ENCODE results near the gene GABRB1. TPM values are rescaled to one million over a fixed set of nuclear protein-coding genes. Genes with fewer than 3 reads are reported as not detected.

Gene GABRB1
- total and polyA plus RNA-seq, 2 donors (not counting 3 experiments of a cell fraction or from before 2014, with no cell fraction given) = not detected

GRCh38 chr4:47050761-47051725, 19.7 kb downstream of the GABRB1 start:
- DNase-seq (ENCODE audit: low read depth, low spot score) = peak; percentile 21
- ChIA-PET CTCF (no interaction called here), POLR2A (no interaction called here)
- no TSS peak for BruUV-seq (replicated peaks)
- no peaks in the 10 kb centered on the region for H3K4me1 ChIP-seq (ENCODE audit: control insufficient read depth, extremely low read depth, insufficient read depth, low read length)
- no peak overlapping the region for H2AFZ ChIP-seq (ENCODE audit: low read depth, low read length)
- no peaks in the 10 kb centered on the region for H3K79me2 ChIP-seq (ENCODE audit: control insufficient read depth, insufficient read depth, low read length)
- no peak overlapping the region for H3K4me2 ChIP-seq (ENCODE audit: insufficient read depth, low read length)
- peaks cover 3 to 9% of the 10 kb centered on the region in 2 experiments for H3K27me3 ChIP-seq (ENCODE audit: control insufficient read depth in 2 of 2, insufficient read depth in 2 of 2, low read length in 2 of 2)
- H3K9me1 ChIP-seq (replicated peaks; ENCODE audit: control insufficient read depth, extremely low read depth, insufficient read depth, low read length) = no peaks in the 10 kb centered on the region
- intact Hi-C loops (cut with micrococcal nuclease) (no loop called here), dilution Hi-C loops (cut with MboI; ENCODE audit: extremely low pct_ligation_motif_present, low sequenced_read_pairs) (no loop called here)
- no peak for FAIRE-seq
- no peaks in the 10 kb centered on the region for H3K9me3 ChIP-seq (replicated peaks; ENCODE audit: control insufficient read depth, insufficient read depth, low read length)
- no peaks in the 10 kb centered on the region for H3K36me3 ChIP-seq (ENCODE audit: control insufficient read depth in 2 of 2, extremely low read depth in 1 of 2, insufficient read depth in 2 of 2, low read length in 2 of 2)
- H3K9ac ChIP-seq (replicated peaks; ENCODE audit: extremely low read depth, insufficient read depth, low read length) = no peak overlapping the region
- TF ChIP-seq GATA2 (IDR thresholded peaks at IDR 0.05; ENCODE audit: insufficient read depth, insufficient read length, low read depth, low read length) (no peak), JUN (IDR thresholded peaks at IDR 0.05; ENCODE audit: borderline replicate concordance, insufficient read depth, insufficient read length, low read depth) (no peak), MYC (IDR thresholded peaks at IDR 0.05; ENCODE audit: low read depth, low read length) (no peak)
- no peak overlapping the region for H3K4me3 ChIP-seq (replicated peaks in 1 of 3; ENCODE audit: insufficient read depth in 1 of 3, low read depth in 1 of 3, low read length in 3 of 3)
- H4K20me1 ChIP-seq (replicated peaks; ENCODE audit: control insufficient read depth, extremely low read depth, insufficient read depth, low read length) = no peaks in the 10 kb centered on the region
- no peak overlapping the region for H3K27ac ChIP-seq (ENCODE audit: insufficient read depth, low read depth, low read length)

- no peaks in the 10 kb centered on the region for H3K4me1 ChIP-seq (ENCODE audit: control insufficient read depth, extremely low read depth, insufficient read depth, low read length)
- no peaks in the 10 kb centered on the region for H3K79me2 ChIP-seq (ENCODE audit: control insufficient read depth, insufficient read depth, low read length)
- DNase-seq (ENCODE audit: low read depth, low spot score) (no peak), FAIRE-seq (no peak)
- no peak overlapping the region for H2AFZ ChIP-seq (ENCODE audit: low read depth, low read length)
- no peak overlapping the region for H3K27ac ChIP-seq (ENCODE audit: insufficient read depth, low read depth, low read length)
- no TSS peak for BruUV-seq (replicated peaks)
- H3K4me3 ChIP-seq (replicated peaks in 1 of 3; ENCODE audit: insufficient read depth in 1 of 3, low read depth in 1 of 3, low read length in 3 of 3) = no peak overlapping the region
- dilution Hi-C loops (cut with MboI; ENCODE audit: extremely low pct_ligation_motif_present, low sequenced_read_pairs) (no loop called here), intact Hi-C loops (cut with micrococcal nuclease) (no loop called here)
- CTCF ChIA-PET = interaction anchor here (1.4 kb wide), 1 partner anchor 69 kb away, joined by 3 read pairs; no protein-coding TSS in a partner anchor
- no peaks in the 10 kb centered on the region for H3K9me3 ChIP-seq (replicated peaks; ENCODE audit: control insufficient read depth, insufficient read depth, low read length)
- H3K4me2 ChIP-seq (ENCODE audit: insufficient read depth, low read length) = no peak overlapping the region
- H3K27me3 ChIP-seq (ENCODE audit: control insufficient read depth in 2 of 2, insufficient read depth in 2 of 2, low read length in 2 of 2) = peaks cover 3 to 9% of the 10 kb centered on the region in 2 experiments
- no peak overlapping the region for H3K9ac ChIP-seq (replicated peaks; ENCODE audit: extremely low read depth, insufficient read depth, low read length)
- H3K36me3 ChIP-seq (ENCODE audit: control insufficient read depth in 2 of 2, extremely low read depth in 1 of 2, insufficient read depth in 2 of 2, low read length in 2 of 2) = no peaks in the 10 kb centered on the region
- no peaks in the 10 kb centered on the region for H4K20me1 ChIP-seq (replicated peaks; ENCODE audit: control insufficient read depth, extremely low read depth, insufficient read depth, low read length)
- POLR2A ChIA-PET = no interaction called here
- H3K9me1 ChIP-seq (replicated peaks; ENCODE audit: control insufficient read depth, extremely low read depth, insufficient read depth, low read length) = no peaks in the 10 kb centered on the region
- no peak for TF ChIP-seq FOS (IDR thresholded peaks at IDR 0.05; ENCODE audit: borderline replicate concordance, insufficient read depth, low read length)
- TF ChIP-seq POLR2AphosphoS5 (IDR thresholded peaks at IDR 0.05; ENCODE audit: insufficient read depth, low read depth, low read length) = no peak
- TF ChIP-seq CTCF (IDR thresholded peaks at IDR 0.05; ENCODE audit: extremely low read depth in 1 of 2, insufficient read depth in 1 of 2, low read depth in 1 of 2, low read length in 2 of 2) = no peak
Observed at GRCh38 chr4:47053485-47053884, 22.1 kb downstream of the GABRB1 start.

All from endothelial cell of umbilical vein (primary cell).